Nucleus accumbens (tissue), 56 donors: ENCODE results near the gene MED27.

Experiments used
- DNase-seq, 56 donors: peaks; one replicate each; lab custom pipeline; 2025; lab: John Stamatoyannopoulos, UW

The MED27 gene

GRCh38 chr9:132079391-132080091 is at the start of gene MED27:
Gene MED27 (minus strand): TSS chr9:132079867. CDS start chr9:132079844, 23 bp downstream.
- DNase-seq: peak in 55 of 56 donors; percentile 52 to 96 (median 85)

DNA sequence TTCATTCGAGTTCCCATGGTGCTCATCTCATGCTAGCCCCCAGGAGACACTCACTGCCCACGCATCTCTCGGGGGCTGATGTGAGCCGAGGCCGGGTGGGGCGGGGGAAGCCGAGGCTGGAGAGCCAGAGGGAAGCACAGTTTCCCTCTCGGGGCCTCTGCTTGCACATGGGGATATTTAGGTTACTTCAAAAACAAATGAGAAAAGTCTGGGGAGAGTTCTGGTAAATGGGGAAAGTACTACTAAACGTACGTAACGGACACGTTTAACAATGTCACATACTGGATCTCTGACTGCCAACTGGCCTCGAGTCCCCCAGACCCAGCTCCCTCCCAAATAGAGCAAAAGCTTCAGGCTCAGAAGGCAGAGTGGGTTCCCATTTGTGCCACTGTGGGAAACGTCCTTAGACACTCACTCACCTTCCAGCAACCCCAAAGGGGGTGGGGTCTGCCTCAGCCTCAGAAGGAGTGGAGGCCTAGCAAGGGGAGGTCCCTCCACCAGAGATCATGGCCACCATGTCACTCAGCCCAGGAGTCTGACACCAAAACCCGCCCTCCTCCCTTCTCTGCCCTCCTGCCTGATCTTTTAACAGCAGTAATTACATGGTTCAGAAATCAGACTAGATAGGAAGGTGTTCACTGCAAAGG is 48.3 kb upstream of the MED27 start:
- no peak for DNase-seq

- no peak for DNase-seq
Measured at GRCh38 chr9:132126680-132127236, 47.1 kb upstream of the MED27 start.

GRCh38 chr9:132125944-132126679 is 46.4 kb upstream of the MED27 start:
- no peak for DNase-seq

GRCh38 chr9:132125361-132125760 is 45.7 kb upstream of the MED27 start:
- no peak for DNase-seq

- DNase-seq: no peak
Measured at GRCh38 chr9:132124800-132125199, 45.1 kb upstream of the MED27 start.

GRCh38 chr9:132121021-132121420 is 41.4 kb upstream of the MED27 start:
- no peak for DNase-seq

DNA sequence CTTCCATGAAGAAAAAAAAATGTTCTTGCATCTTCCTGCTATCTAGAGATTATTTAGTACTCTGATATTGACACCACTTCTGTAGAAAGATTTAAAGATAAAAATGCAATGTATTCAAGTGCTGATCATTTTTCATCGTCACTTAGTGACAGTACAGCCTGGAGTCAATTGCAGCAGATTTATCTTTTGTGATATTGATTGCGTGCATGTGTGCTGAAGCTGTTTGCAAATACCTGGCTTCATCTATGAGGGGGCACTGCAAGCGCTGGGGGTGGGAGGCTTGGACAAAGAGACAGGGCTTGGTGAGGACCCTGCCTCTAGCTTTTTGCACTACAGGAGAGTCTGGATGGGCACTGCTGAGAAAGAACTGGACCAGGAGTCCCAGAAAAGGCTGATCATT is 38.0 kb upstream of the MED27 start:
- no peak for DNase-seq

DNA sequence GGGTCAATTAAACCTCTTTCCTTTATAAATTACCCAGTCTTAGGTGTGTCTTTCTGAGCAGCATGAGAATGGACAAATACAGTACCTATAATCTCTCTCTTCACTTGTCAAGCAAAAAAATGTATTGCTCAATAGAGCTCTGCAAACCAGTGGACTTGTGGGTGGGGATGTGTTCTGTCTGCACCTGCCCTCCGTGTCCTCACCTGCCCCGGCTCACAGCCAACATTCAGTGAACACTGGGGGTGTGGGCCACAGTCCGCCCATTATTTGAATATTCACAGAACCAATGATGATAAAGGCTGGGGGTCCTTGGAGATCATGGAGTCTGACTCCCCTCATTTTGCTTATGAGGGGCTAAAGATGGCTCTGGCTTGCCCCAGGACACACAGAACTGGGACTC is 36.9 kb upstream of the MED27 start:
- no peak for DNase-seq

GRCh38 chr9:132114102-132114707 is 34.5 kb upstream of the MED27 start:
- peak in 42 of 56 donors; percentile 4 to 78 (median 25) for DNase-seq

GRCh38 chr9:132109291-132109690 is 29.6 kb upstream of the MED27 start:
- no peak for DNase-seq

DNA sequence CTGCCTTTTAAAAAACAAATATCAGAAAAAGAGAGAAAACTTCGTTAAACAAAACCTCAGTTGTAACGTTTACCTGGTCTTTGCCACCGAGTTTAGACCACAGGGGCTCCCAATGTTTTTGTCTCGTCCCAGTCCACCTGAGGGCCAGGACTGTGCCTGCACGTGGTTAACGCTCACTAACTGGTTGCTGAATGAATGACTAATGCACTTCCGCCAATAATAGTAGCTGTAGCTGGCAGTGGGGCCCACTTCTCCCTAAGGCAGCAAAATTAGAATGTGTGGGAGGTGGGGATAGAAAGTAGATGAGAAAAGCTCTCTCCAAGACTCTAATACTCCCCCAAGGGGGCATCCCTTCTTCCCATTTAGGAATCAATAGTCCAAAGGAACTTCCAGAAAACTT is 29.1 kb upstream of the MED27 start:
- no peak for DNase-seq

DNA sequence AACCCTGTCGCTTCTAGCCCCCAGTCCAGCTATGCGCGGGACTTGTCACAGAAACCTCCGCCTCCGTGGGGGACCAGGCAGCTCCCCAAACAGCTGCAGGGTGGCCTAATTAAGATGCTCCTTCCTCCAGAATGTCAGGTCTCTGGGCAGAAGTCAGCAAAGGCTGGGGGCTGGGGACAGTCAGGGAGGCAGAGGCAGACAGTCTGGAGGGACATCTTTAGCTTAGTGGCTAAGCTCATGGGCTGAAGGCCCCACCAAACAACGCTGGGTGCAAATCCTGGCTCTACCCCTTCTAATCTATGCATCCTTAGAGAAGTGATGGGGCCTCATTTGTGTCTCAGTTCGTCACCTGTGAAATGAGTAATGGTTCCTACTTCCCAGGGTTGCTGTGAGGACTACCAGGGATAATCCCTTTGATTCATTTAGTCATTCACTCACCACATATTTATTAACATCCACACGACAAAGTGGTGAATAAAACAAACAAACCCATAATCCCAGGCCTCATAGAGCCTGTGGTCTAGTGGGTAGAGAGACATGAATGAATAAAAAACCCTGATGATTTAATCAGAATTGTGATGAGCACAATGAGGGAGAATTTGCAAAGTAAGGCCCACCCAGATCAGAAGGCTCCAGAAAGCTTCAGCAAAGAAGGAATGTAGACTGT is 20.2 kb upstream of the MED27 start:
- no peak for DNase-seq

DNA sequence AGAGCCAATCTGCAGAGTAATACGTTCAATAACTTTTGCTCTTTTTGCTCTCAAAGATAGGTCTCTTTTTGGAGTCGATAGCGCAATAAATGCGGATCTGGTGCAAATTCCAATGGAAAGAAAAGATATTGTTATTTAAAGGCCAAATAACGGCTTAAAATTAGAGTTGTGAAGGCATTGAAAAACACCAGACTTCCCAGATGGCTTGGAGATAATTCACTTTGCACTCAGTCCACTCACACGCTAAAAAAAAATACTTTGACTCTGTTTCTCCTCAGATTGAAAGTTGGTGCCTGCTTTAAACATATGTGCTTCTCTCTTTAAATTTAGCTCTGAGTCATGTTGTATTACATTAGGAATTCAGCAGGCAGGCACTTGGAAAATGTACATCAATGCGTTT is 19.5 kb upstream of the MED27 start:
- no peak for DNase-seq

DNA sequence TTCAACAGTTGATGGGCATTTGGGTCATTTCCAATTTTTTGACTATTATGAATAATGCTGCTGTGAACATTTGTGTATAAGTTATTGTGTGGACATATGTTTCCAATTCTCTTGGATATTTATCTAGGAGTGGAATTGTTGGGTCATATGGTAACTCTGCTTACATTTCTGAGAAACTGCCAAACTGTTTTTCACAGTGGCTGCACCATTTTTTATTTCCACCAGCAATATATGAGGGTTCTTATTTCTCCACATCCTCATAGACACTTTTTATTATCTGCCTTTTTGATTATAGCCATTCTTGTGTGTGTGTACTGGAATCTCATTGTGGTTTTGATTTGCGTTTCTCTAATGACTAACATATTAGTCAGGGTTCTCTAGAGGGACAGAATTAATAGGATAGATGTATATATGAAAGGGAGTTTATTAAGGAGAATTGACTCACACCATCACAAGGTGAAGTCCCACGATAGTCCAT is 14.7 kb upstream of the MED27 start:
- no peak for DNase-seq

DNA sequence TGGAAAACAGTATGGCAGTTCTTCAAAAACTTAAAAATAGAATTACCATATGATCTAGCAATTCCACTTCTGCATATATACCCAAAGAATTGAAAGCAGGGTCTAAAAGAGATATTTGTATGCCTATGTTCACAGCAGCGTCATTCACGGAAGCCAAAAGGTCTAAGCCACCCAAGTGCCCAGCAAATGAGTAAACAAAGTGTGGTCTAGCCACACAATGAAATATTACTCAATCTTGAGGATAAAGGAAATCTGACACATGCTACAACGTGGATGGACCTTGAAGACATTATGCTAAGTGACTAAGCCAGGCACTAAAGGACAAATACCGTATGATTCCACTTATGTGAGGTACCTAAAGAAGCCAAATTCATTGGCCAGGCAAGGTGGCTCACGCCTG is 11.1 kb upstream of the MED27 start:
- no peak for DNase-seq

GRCh38 chr9:132087438-132088030 is 7.9 kb upstream of the MED27 start:
- DNase-seq: peak in 17 of 56 donors; percentile 6 to 58 (median 19)

GRCh38 chr9:132082188-132082587 is 2.5 kb upstream of the MED27 start:
- DNase-seq: no peak

GRCh38 chr9:132078699-132079356 is 839 bp downstream of the MED27 start:
- DNase-seq: peak in 3 of 56 donors; percentile 8 to 21 (median 9)
